ENCODE measurements around the gene NEIL3.

GRCh38 chr4:177292171-177292570 is 17.5 kb upstream of the NEIL3 start:
- TF ChIP-seq CTCF (conservative IDR thresholded peaks at IDR 0.05; ENCODE audit: low read depth, low read length) = no peak
- no peak for TF ChIP-seq EZH2 (IDR thresholded peaks at IDR 0.05; ENCODE audit: low read length, unreplicated experiment)
- TF ChIP-seq EZH2phosphoT487 (IDR thresholded peaks at IDR 0.05; ENCODE audit: borderline replicate concordance, low read length) = no peak
